ENCODE data around the gene CNDP1.
"Not testable (repeated sequence)": the region's sequence is repeated elsewhere in the genome, so short reads cannot be mapped to it uniquely, and the experiment has no call there.

The CNDP1 gene, protein sequence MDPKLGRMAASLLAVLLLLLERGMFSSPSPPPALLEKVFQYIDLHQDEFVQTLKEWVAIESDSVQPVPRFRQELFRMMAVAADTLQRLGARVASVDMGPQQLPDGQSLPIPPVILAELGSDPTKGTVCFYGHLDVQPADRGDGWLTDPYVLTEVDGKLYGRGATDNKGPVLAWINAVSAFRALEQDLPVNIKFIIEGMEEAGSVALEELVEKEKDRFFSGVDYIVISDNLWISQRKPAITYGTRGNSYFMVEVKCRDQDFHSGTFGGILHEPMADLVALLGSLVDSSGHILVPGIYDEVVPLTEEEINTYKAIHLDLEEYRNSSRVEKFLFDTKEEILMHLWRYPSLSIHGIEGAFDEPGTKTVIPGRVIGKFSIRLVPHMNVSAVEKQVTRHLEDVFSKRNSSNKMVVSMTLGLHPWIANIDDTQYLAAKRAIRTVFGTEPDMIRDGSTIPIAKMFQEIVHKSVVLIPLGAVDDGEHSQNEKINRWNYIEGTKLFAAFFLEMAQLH

DNA sequence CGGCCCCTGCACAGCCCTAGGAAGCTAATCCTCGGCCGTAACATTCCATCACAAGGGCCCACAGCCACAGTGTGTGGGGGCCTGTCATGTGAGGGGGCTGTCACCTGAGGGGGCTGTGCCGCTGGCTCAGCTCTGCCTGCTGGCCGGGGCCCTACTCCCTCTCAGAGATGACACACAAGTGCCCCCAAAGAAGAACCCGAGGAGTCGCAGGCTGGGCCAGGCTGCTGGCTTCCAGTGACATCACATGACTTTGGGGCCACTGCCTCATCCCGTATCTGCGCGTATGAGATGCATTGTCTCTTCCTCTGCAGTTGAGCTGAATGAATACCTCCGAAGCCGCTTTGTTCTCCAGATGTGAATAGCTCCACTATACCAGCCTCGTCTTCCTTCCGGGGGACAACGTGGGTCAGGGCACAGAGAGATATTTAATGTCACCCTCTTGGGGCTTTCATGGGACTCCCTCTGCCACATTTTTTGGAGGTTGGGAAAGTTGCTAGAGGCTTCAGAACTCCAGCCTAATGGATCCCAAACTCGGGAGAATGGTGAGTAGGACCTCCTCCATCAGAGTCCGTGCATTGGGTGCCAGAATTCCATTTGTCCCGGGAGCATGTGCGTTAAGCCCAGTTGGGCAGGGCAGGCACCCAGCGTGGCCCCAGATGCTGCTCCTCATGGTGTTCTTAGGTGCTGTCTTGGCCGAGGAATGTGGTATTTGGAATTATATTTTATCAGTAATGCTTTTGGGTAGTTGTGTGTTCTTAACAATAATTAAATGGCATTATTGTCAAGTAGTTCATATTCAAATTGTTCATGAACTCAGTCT lies at the start of gene CNDP1:
TSS of gene CNDP1 (plus strand) at position 351 of the 820 bp plus-strand sequence. CDS start at position 519, 168 bp downstream.
- DNase-seq = no peak

DNA sequence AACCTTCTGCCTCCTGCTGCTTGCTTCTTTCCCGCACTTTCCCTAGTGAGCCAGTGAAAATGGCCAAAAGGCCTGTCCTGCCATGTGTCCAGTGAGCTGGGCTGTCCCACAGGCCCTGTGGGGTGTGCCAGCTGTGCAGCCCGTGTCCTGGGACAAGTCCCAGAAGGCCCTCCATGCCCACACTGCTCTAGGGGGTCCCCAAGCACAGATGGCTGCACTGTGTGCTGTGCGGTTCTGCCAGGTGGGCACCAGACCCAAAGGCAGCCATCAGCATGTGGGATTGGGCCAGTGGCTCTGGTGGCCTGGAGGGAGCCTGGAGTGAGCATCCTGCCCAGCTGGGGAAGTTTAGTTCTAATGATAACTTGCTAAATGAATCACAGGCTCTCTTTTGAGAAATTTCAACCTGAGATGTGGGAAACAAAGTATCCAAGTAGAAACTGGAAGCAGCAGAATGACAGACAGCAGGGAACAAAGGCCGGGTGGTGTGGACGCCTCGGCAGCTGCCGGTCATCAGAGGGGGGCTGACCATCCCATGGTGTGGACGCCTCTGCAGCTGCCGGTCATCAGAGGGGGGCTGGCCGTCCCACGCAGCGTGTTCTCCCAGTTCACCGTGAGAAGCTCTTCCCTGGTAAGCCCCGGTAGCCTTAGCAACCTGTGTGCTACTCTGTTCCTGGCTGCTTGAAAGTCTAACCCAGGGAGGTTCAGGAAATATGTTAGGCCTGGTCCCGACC lies 48.0 kb upstream of the CNDP1 start:
- DNase-seq = no peak

DNA sequence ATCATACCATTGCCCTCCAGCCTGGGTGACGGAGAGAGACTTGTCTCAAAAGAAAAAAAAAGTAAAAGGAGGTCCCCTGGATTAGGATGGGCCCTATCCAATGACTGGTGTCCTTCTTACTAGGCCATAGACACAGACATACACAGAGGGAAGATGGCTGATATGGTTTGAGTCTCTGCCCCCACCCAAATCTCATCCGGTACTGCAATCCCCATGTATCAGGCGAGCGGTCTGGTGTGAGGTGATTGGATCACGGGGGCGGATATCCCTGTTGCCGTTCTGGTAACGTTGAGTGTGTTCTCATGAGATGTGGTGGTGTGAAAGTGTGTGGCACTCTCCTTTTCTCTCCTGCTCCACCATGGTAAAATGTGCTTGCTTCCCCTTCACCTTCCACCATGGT lies 45.9 kb upstream of the CNDP1 start:
- DNase-seq = no peak

DNA sequence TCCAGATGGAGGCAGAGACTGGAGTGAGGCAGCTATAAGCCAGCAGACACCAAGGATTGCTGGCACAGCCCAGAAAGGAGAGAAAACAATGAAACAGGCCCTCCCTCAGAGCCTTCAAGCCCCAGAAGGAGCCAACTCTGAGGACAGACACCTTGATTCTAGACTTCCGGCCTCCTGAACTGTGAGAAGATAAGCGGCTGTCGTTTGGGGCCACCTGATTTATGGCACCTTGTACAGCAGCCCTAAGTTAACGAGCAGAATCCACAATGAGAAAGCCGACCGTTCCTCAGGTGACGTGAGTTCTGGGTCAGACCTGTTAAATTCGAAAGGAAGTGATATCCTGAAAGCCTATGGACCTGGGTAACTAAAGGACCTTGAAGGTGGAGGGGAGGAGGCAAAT lies 45.4 kb upstream of the CNDP1 start:
- DNase-seq = no peak

DNA sequence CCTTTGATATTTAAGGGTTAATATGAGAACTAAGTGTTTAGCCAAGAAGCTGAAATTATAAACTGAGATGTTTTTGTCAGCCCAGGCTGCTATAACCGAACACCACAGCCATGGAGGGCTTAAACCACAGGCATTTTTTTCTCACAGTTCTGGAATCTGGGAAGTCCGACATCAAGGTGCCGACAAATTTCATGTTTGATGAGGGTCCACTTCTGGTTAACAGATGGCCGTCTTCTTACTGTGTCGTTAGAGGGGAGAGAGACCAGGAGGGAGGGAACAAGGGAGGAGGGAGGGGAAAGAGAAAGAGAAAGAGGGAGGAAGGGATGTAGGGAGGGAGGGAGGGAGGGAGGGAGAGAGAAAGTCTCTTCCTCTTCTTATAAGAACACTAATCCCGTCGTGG lies 44.6 kb upstream of the CNDP1 start:
- DNase-seq = peak; percentile 38

DNA sequence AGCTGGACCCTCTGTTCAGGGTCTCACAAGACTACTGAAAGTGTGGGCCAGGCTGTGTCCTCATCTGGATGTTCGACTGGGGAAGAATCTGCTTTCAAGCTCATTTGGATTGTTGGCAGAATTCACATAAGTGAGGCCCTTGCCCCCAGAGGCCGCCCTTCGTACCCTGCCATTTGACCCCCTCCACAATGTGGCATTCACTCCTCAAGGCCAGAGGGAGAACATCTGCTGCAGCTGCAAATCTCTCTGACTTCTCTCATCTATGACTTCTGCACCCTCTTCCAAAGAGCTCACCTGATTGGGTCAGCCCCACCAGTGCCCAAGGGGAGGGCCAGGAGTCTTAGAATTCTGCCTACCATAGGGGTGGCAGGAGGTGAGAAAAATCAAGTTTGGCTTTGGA lies 42.0 kb upstream of the CNDP1 start:
- no peak for DNase-seq

DNA sequence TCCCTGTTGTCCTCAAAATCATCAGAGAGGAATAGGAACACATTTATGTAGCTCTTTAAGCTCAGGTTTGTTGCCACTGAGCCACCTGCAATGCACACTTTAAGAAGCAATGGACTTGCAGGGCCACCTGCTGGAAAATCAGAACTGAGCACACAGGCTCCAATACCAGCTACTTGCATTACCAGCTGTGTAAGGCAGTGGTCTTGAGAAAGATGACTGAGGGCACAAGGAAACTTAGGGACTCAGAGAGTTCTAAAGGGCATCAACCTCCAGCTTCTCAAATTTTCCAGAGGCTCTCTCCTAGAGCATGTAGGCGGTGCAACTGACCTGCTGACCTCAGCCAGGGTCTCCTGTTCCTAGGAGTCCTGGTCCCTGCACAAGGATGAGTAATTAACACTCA lies 40.6 kb upstream of the CNDP1 start:
- peak; percentile 58 for DNase-seq

DNA sequence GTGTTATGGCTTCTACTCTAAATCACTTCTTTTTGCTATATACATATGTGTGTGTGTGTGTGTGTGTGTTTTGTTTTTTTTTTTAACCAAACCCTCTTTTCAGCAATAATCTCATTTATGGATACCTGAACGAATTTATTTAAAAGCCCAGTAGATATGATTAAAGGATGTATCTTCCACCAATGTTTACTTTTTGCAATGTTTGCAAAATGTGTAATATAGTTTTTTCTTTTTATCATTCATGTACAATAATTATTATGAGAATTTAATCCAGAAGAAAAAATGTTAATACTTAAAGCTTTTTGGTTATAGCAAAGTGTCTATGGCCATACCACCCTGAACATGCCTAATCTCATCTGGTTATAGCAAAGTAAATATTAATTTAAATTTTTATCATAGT lies 39.8 kb upstream of the CNDP1 start:
- no peak for DNase-seq

DNA sequence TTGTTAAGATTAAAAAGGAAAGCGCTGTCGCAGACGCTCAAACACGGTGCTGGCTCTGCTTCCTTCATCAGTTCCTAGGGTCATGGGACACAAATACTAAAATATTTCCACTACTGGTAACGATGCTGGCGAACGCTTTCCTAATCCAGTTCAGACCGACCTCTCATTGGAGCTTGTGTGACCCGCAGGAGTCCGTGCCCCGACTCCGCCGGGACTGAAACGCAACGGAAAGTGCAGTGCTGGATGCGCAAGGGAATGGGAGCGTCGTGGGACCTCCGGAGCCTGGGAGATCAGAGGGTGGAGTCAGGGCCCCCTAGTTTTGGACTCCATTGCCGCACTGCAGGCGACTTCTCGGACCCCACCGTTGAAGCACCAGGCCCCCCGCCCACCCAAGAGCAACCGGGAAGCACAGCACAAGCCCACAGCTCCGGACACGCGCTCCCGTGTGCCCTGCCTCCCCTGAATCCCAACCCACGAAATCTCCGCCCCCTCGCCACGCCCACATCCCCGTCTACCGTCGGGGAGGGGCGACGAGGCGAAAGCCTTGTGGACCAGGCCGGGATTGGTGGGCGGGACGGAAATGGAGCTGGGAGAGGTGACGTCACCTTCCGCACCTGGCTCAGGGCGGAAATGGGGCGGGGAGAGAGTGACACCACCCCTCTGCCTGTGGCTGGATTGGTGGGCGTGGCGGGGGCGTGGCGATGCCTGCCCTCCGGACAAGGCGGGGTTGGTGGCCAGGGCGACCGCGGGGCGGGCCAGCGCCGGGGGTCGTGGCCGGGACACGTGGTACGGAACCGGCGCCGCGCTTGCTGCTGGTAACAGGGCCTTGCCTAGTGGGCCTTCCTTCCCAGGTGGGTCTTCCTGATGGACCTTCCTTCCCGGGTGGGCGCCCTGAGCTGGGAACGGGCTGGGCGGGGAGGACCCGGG lies 38.5 kb upstream of the CNDP1 start, which contains the start of gene CNDP2:
TSS of gene CNDP2 (plus strand) at position 783 of the 927 bp plus-strand sequence. CDS start 3,611 bp downstream, outside the sequence.
- peak; percentile 97 for DNase-seq

DNA sequence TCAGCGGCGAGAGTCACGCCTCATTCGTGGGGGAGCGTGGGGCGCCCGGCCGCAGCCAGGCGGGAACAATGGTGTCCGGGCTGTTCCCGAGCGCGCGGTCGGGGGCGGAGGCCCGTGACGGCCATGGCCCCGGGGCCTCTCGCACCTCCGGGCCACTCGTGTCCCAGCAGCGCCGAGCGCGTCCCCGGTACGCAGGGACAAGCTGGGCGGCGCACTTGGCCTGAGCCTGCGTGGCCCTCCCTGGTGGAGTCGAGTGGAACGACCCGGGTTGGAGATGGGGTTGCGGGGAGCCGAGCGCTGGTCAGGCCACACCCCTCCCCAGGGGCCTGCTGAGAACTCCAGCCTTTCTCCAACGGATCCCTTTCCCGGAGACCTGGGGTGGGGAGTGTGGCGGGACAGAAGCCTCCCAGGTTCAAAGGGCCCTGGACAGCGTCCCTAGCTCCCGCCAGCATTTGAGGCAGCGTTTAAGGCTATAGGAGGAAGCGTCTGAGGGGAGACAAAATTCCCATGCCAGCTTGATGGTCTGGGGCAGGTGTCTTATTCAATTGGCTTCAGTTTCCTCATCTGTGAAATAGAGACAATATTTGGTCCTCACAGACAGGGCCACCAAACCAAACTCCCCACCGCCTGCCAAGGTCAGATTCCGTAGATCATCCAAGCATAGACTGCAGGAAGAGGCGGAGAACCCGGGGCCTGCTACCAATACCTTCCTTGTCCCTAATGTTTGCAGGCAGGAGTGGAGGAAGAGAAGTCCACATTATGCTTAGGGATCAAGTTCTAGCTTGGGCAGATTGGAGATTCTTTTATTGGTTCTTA lies 37.6 kb upstream of the CNDP1 start:
- DNase-seq = peak; percentile 64

DNA sequence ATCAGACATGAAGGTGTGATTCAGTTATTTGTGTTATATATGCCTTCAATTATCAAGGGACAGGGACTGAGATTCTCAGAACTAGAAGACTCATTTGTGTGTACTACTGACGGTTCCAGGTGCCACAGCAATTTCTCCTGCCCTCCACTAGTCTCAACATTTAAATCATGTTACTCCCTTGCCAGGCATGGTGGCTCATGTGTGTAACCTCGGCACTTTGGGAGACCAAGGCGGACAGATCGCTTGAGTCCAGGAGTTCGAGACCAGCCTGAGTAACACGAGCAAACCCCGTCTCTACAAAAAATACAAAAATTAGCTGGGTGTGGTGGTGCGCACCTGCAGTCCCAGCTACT lies 37.0 kb upstream of the CNDP1 start:
- DNase-seq = no peak

DNA sequence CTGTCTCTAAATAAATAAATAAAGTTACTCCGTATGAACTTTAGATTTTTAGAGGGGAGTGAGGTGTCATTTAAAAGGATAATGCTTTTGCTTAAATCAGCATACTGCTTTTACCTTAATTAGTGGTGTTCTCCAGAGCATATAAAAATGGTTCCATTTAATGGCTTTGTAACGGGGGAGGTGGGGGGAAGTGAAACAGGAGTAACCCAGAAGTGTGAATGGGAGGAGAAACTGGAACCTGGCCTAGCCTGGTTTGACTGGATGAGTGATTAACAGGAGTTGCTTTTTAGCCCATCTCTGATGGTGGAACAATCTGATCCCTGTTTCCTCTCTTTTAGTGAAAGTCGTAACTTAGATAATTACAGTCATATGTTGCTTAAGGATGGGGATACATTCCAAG lies 36.5 kb upstream of the CNDP1 start:
- DNase-seq = no peak

DNA sequence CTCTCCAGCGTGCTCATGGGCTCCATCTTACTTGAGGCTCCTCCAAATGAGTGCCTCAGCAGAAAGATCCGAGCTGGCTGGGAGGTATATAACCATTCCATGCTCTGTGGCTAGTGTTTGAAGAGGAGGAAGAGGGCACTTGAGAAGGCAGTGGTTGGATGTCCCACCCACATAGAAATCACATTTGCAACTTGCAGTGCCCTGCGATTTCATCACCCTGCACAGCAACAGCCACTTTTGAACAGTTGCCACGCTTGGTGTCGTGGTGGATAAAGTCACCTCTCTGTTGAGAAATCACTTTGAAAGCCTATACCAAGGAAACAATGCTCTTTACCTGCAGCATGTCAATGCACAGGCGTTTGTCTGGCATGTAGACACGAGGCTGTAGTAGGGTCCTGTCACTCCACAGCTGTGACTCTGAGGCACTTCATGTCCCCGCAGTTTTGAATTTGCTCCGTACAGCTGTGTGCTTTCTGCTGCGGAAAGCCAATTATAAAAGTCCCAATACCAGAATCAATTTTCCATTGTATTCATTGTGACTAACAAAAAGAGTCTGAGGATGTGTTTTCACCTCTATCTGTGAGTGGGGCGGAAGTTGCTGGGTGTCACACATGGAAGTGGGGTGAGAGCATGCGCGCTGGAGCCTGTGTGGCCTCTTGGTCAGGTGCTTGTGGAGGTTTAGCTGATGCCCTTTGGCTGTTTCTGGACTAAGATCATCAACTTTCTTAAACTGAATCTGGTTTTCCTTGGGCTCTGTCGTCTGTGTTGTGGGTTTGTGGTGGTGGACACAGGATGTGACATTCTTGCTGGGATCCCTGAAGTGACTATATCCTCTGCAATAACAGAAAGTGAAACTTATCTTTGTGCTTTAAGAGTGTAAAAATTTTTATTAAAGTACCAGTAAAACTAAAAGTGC lies 35.3 kb upstream of the CNDP1 start:
- no peak for DNase-seq

DNA sequence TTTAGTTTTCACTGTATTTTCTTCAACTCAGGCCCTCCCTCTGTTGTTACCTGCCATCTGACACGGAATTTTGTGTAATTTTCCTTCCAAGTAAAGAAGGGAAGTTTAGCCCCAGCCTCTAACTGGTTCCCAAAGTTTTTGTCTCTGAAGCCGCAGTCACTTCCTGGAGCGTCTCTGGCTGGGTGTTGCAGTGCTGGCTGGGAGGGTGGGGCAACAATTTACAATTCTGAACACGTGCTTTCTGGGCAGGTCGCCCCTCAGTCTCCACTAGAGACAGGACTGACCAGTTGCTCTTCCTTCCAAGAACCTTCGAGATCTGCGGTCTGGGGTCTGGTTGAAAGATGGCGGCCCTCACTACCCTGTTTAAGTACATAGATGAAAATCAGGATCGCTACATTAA lies 34.7 kb upstream of the CNDP1 start:
- peak; percentile 47 for DNase-seq

DNA sequence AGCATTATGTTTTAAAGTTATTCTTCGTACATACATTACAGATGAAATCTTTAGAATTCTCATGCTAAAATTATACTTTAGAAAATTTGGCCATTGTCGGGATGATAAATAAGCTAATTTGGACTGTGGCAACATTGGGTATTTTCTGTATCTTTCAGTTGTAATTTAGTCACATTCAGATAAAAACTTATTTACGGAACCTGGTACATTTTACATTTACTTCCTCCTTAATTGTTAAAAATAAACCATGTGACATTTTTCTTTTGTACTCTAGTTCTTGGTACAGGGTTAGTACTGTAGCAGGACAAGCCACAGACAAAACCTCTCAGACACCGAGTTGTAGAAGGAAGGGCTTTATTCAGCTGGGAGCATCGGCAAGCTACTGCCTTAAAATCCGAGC lies 33.9 kb upstream of the CNDP1 start:
- no peak for DNase-seq

DNA sequence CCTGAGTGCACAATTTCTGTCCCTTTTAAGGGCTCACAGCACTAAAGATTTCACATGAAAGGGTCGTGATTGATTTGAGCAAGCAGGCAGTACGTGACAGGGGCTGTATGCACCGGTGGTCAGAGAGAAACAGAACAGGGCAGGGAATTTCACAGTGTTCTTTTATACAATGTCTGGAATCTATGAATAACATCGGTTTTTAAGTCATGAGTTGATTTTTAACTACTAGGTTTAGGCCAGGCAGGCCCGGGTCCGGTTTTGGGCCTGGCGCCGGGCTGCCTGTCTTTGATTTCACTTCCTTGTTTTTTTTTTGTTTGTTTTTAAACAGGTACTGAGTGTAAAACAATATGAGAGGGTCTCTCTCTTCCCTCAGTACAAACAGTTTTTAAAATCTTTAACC lies 33.5 kb upstream of the CNDP1 start:
- not testable (repeated sequence) for DNase-seq

DNA sequence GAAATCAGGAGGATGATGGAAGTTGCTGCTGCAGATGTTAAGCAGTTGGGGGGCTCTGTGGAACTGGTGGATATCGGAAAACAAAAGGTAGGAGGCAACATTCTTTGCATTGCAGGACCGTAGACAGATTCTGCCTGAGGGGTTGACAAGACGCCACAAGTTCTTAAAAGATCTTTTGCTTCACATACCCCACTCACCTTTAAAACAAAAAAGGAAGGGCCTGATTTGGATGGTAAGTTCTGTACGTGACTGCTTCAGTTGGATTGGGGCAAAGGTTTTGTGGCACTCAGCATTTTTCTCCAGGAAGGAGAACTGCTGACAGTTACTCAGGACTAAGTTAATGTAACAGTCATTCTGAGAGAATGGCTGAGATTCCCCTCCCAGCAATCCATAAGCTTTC lies 32.9 kb upstream of the CNDP1 start:
- no peak for DNase-seq

DNA sequence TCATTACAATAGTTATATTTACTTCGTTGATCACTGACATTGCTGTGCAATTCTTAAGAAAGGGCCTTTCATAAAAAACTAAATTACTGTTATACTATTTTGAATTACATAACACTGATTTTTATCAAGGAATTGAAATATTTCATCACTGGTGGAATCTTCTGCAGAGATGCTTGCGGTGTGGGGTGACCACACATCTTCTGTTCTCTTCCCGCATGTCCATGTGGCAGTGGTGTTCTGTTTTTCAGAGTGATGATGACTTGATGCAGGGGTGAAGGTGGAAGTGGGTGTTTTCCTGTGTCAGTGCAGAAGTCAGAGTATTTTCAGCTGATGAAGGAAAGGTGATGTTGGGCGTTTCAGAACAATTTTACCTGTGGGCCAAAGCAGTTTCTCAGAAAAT lies 31.2 kb upstream of the CNDP1 start:
- DNase-seq = no peak

DNA sequence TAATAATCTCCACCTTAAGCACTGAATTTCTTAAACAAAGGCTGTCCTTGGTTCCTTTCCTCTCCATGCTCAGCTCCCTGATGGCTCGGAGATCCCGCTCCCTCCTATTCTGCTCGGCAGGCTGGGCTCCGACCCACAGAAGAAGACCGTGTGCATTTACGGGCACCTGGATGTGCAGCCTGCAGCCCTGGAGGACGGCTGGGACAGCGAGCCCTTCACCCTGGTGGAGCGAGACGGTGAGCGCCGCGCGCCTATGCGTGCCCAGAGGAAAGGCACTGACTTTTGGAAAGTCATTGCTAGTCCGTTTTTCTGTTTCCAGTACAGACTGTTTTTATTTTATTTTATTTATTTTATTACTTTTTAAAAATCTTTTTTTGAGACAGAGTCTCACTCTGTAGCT lies 28.5 kb upstream of the CNDP1 start:
- no peak for DNase-seq

DNA sequence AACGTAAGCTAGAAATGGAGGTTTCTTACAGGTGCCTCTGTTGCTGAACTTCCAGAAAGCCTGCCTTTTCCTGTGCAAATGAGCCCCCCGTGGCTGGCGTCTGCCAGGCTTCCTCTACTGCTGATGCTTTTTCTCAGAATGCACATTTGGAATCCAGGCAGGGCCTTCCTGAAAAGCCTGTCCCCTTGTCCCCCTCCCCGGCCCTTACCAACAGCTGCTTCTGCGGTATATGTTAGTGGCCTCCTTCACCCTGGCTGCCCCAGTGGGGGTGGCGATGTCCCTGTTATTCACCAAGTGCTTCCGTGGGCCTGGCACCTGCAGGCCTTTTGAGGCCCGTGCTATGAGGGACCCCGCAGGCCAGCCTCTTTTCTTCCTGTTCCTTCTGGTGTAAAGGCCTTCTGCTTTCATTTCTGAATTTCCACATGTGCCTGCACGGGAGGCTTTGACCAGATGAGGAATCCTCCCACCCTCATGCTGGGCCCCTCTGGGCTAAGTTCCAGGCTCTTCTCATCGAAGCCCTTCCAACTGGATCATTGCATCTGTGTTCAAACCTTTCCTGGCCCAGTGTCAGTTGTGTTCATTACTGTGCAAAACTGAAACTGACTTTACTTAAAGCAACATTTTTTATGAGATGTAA lies 27.7 kb upstream of the CNDP1 start:
- no peak for DNase-seq

Measured in HCEC 1CT (cell line).